ENCODE results near the gene MCRIP1. TPM values are rescaled to one million over a fixed set of nuclear protein-coding genes. Genes with fewer than 3 reads are reported as not detected.

MCRIP1 gene
- total and polyA plus RNA-seq, 8 donors, result 61.7 to 97.6 (median 80.7) TPM

- Histone ChIP-seq H3K9me3 (no peaks in the 10 kb centered on the region), H3K27ac (no peak overlapping the region), H3K4me3 (no peak overlapping the region), H3K27me3 (no peaks in the 10 kb centered on the region), H3K36me3 (peaks cover 0 to 100% of the 10 kb centered on the region in 2 donors), H3K4me1 (peaks cover 0 to 5% of the 10 kb centered on the region in 2 donors)
- DNase-seq, result peak in 1 of 4 donors; percentile 74
- TF ChIP-seq CTCF (IDR thresholded peaks at IDR 0.05), result no peak
- intact Hi-C loops (cut with DNase I), result no loop called here
- ATAC-seq, result peak; percentile 88
Observed at GRCh38 chr17:81846743-81847689, 13.9 kb upstream of the MCRIP1 start.

- ATAC-seq, result no peak
Observed at GRCh38 chr17:81845881-81846742, 13.0 kb upstream of the MCRIP1 start.

GRCh38 chr17:81845361-81845760 is 12.3 kb upstream of the MCRIP1 start:
- H3K27ac ChIP-seq, result no peak overlapping the region
- no peaks in the 10 kb centered on the region for H3K9me3 ChIP-seq
- ATAC-seq (no peak), DNase-seq (no peak)
- no peak for TF ChIP-seq CTCF (IDR thresholded peaks at IDR 0.05)
- intact Hi-C loops (cut with DNase I), result no loop called here
- no peak overlapping the region for H3K4me3 ChIP-seq
- no peaks in the 10 kb centered on the region for H3K27me3 ChIP-seq
- H3K4me1 ChIP-seq, result peaks cover 0 to 12% of the 10 kb centered on the region in 2 donors
- peaks cover 0 to 84% of the 10 kb centered on the region in 2 donors for H3K36me3 ChIP-seq

More at GRCh38 chr17:81845881-81846742, 13.0 kb upstream of the MCRIP1 start:
- peaks cover 0 to 92% of the 10 kb centered on the region in 2 donors for H3K36me3 ChIP-seq
- H3K27ac ChIP-seq, result no peak overlapping the region
- H3K27me3 ChIP-seq, result no peaks in the 10 kb centered on the region
- no peak for TF ChIP-seq CTCF (IDR thresholded peaks at IDR 0.05)
- H3K9me3 ChIP-seq, result no peaks in the 10 kb centered on the region
- peaks cover 0 to 8% of the 10 kb centered on the region in 2 donors for H3K4me1 ChIP-seq
- DNase-seq, result no peak
- H3K4me3 ChIP-seq, result no peak overlapping the region
- intact Hi-C loops (cut with DNase I), result no loop called here

- peaks cover 0 to 80% of the 10 kb centered on the region in 2 donors for H3K36me3 ChIP-seq
- no peak overlapping the region for H3K4me3 ChIP-seq
- H3K27ac ChIP-seq, result no peak overlapping the region
- H3K27me3 ChIP-seq, result no peaks in the 10 kb centered on the region
- H3K4me1 ChIP-seq, result peaks cover 0 to 12% of the 10 kb centered on the region in 2 donors
- H3K9me3 ChIP-seq, result no peaks in the 10 kb centered on the region
- no peak for ATAC-seq
- DNase-seq, result no peak
- intact Hi-C loops (cut with DNase I), result no loop called here
- TF ChIP-seq CTCF (IDR thresholded peaks at IDR 0.05), result no peak
Observed at GRCh38 chr17:81844887-81845286, 11.8 kb upstream of the MCRIP1 start.

Data from left lung (tissue), 10 donors.